ENCODE measurements around the gene MAP3K9. TPM values are rescaled to one million over a fixed set of nuclear protein-coding genes. Genes with fewer than 3 reads are reported as not detected.

Gene MAP3K9
- total RNA-seq, 1 experiment from 2014 or later, result 28.0 TPM

DNA sequence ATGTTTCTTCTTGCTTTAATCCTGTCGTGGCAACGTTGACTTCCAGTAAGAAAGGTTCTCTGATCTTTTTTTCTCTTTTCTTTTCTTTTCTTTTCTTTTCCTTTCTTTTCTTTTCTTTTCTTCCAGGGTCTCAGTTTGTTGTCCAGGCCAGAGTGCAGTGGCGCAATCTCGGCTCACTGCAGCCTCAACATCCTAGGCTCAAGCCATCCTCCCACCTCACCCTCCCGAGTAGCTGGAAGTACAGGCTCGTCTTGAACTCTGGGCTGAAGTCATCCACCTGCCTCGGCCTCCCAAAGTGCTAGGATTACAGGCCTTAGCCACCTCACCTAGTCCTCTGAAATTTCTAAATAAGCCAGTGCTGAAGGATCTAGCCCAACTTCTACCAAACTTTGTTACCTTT, 1.3 kb upstream of the MAP3K9 start:
- Mint-ChIP-seq H3K27me3 (ENCODE audit: low read depth) (no peaks in the 10 kb centered on the region), H3K4me3 (no peak overlapping the region), H3K27ac (no peak overlapping the region), H3K4me1 (peaks cover 12% of the 10 kb centered on the region), H3K36me3 (peaks cover 3% of the 10 kb centered on the region; the same call in 1 of the 2 replicates), H3K9me3 (no peaks in the 10 kb centered on the region)
- TF ChIP-seq ZNF532 (CRISPR knock-in tag; IDR thresholded peaks at IDR 0.05; ENCODE audit: borderline replicate concordance) (no peak), GABPB1 (CRISPR knock-in tag; IDR thresholded peaks at IDR 0.05) (no peak), RORB (CRISPR knock-in tag; IDR thresholded peaks at IDR 0.05) (no peak), CREM (CRISPR knock-in tag; IDR thresholded peaks at IDR 0.05) (no peak), ZNF281 (CRISPR knock-in tag; IDR thresholded peaks at IDR 0.05) (no peak), CREB1 (CRISPR knock-in tag; IDR thresholded peaks at IDR 0.05) (no peak), ESRRA (CRISPR knock-in tag; IDR thresholded peaks at IDR 0.05; ENCODE audit: borderline replicate concordance) (no peak), NR3C1 (CRISPR knock-in tag; conservative IDR thresholded peaks at IDR 0.05; ENCODE audit: low read depth) (no peak), NR2C2 (CRISPR knock-in tag; IDR thresholded peaks at IDR 0.05) (no peak)
- TF ChIP-seq, protein P1, sequence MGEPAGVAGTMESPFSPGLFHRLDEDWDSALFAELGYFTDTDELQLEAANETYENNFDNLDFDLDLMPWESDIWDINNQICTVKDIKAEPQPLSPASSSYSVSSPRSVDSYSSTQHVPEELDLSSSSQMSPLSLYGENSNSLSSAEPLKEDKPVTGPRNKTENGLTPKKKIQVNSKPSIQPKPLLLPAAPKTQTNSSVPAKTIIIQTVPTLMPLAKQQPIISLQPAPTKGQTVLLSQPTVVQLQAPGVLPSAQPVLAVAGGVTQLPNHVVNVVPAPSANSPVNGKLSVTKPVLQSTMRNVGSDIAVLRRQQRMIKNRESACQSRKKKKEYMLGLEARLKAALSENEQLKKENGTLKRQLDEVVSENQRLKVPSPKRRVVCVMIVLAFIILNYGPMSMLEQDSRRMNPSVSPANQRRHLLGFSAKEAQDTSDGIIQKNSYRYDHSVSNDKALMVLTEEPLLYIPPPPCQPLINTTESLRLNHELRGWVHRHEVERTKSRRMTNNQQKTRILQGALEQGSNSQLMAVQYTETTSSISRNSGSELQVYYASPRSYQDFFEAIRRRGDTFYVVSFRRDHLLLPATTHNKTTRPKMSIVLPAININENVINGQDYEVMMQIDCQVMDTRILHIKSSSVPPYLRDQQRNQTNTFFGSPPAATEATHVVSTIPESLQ (CRISPR knock-in tag; IDR thresholded peaks at IDR 0.05), result no peak
- TF ChIP-seq, protein P2, sequence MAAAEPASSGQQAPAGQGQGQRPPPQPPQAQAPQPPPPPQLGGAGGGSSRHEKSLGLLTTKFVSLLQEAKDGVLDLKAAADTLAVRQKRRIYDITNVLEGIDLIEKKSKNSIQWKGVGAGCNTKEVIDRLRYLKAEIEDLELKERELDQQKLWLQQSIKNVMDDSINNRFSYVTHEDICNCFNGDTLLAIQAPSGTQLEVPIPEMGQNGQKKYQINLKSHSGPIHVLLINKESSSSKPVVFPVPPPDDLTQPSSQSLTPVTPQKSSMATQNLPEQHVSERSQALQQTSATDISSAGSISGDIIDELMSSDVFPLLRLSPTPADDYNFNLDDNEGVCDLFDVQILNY (CRISPR knock-in tag; IDR thresholded peaks at IDR 0.05), result no peak
- ChIA-PET CTCF (interaction anchor here (1.2 to 3.1 kb wide), 2 partner anchors 9 to 145 kb away, joined by 3 to 85 read pairs; no protein-coding TSS in a partner anchor), POLR2A (interaction anchor here (1.1 kb wide), 1 partner anchor 97 kb away, joined by 3 read pairs; the partner anchor contains the start of gene PCNX1)
- DNase-seq (ENCODE audit: low spot score), result no peak
- no peak for ATAC-seq

- POLR2A ChIA-PET, result interaction anchor here (0.6 to 2.8 kb wide), 5 partner anchors 14 to 723 kb away, joined by 3 to 25 read pairs (median 3); no protein-coding TSS in a partner anchor
- Mint-ChIP-seq H3K4me3 (peak overlapping the region; percentile 92), H3K4me1 (peaks cover 20% of the 10 kb centered on the region), H3K27ac (no peak overlapping the region), H3K36me3 (peaks cover 9% of the 10 kb centered on the region), H3K9me3 (no peaks in the 10 kb centered on the region), H3K27me3 (ENCODE audit: low read depth) (no peaks in the 10 kb centered on the region)
- ATAC-seq (peak; percentile 1; the same call in 1 of the 2 replicates), DNase-seq (ENCODE audit: low spot score) (peak; percentile 65)
- CTCF ChIA-PET, result interaction anchor here (0.6 to 3.1 kb wide), 14 partner anchors 11 to 945 kb away, joined by 3 to 85 read pairs (median 4); partner anchors contain the start of gene PCNX1
- TF ChIP-seq ESRRA (CRISPR knock-in tag; IDR thresholded peaks at IDR 0.05; ENCODE audit: borderline replicate concordance) (no peak), ELF4 (CRISPR knock-in tag; IDR thresholded peaks at IDR 0.05; ENCODE audit: low read depth) (no peak), HMGA2 (CRISPR knock-in tag; IDR thresholded peaks at IDR 0.05) (no peak), MYBL2 (CRISPR knock-in tag; IDR thresholded peaks at IDR 0.05) (peak; percentile 39; the same call in 1 of the 2 replicates), GTF2I (CRISPR knock-in tag; conservative IDR thresholded peaks at IDR 0.05) (no peak), ZNF671 (CRISPR knock-in tag; IDR thresholded peaks at IDR 0.05) (no peak), ETV6 (CRISPR knock-in tag; IDR thresholded peaks at IDR 0.05) (no peak), EMX1 (CRISPR knock-in tag; IDR thresholded peaks at IDR 0.05) (no peak), MAX (CRISPR knock-in tag; IDR thresholded peaks at IDR 0.05) (peak; percentile 14; the same call in 1 of the 2 replicates), TCF7 (CRISPR knock-in tag; IDR thresholded peaks at IDR 0.05; ENCODE audit: low read depth) (no peak)
- TF ChIP-seq, protein P3, sequence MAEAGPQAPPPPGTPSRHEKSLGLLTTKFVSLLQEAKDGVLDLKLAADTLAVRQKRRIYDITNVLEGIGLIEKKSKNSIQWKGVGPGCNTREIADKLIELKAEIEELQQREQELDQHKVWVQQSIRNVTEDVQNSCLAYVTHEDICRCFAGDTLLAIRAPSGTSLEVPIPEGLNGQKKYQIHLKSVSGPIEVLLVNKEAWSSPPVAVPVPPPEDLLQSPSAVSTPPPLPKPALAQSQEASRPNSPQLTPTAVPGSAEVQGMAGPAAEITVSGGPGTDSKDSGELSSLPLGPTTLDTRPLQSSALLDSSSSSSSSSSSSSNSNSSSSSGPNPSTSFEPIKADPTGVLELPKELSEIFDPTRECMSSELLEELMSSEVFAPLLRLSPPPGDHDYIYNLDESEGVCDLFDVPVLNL (CRISPR knock-in tag; IDR thresholded peaks at IDR 0.05; ENCODE audit: borderline replicate concordance, low read depth), result no peak
Observed at GRCh38 chr14:70808416-70809224, 693 bp downstream of the MAP3K9 start.

Data from WTC11 (cell line).